Parathyroid adenoma (tissue), 2 donors: Measurements from ENCODE around the gene NXPH3.
A peak's percentile ranks its signal among the peaks of the same experiment; 100 is the strongest.

Experiments used
- H2AFZ ChIP-seq: fragments of 300-600 bp; sonication (generic); one replicate; pipeline ENCODE4 v1.7.0; 2017; ENCODE audit warnings: antibody characterized with exemption, mild to moderate bottlenecking
- H3K27ac ChIP-seq: fragments of 300-600 bp; sonication (generic); one replicate; pipeline ENCODE4 v1.7.0; 2017
- H3K27me3 ChIP-seq: fragments of 300-600 bp; sonication (generic); one replicate; pipeline ENCODE4 v1.7.0; 2017; ENCODE audit warnings: low read length; ENCODE audit not compliant: control insufficient read depth, insufficient read depth
- H3K36me3 ChIP-seq: fragments of 300-600 bp; sonication (generic); one replicate; pipeline ENCODE4 v1.7.0; 2017; ENCODE audit warnings: low read length; ENCODE audit not compliant: control insufficient read depth, insufficient read depth
- H3K4me1 ChIP-seq: fragments of 300-600 bp; sonication (generic); one replicate; pipeline ENCODE4 v1.7.0; 2017; ENCODE audit warnings: control low read depth
- H3K4me2 ChIP-seq: fragments of 300-600 bp; sonication (generic); one replicate; pipeline ENCODE4 v1.7.0; 2017; ENCODE audit warnings: low read length
- H3K4me3 ChIP-seq: fragments of 300-600 bp; sonication (generic); one replicate; pipeline ENCODE4 v1.7.0; 2017; ENCODE audit warnings: low read depth, low read length
- H3K79me2 ChIP-seq: fragments of 300-600 bp; sonication (generic); one replicate; pipeline ENCODE4 v1.7.0; 2017; ENCODE audit warnings: control low read depth
- H3K9ac ChIP-seq: fragments of 300-600 bp; sonication (generic); one replicate; pipeline ENCODE4 v1.7.0; 2017; ENCODE audit warnings: mild to moderate bottlenecking
- H3K9me3 ChIP-seq: fragments of 300-600 bp; sonication (generic); one replicate; pipeline ENCODE4 v1.7.0; 2017; ENCODE audit warnings: low read length; ENCODE audit not compliant: control insufficient read depth
- TF ChIP-seq, protein P1 (sequence below): fragments of 300-600 bp; sonication (generic); IDR thresholded peaks from one replicate; pipeline ENCODE4 v1.7.0; 2017; ENCODE audit warnings: antibody characterized with exemption, mild to moderate bottlenecking
- donor health status: primary hyperparathyroidism.

The NXPH3 gene

DNA sequence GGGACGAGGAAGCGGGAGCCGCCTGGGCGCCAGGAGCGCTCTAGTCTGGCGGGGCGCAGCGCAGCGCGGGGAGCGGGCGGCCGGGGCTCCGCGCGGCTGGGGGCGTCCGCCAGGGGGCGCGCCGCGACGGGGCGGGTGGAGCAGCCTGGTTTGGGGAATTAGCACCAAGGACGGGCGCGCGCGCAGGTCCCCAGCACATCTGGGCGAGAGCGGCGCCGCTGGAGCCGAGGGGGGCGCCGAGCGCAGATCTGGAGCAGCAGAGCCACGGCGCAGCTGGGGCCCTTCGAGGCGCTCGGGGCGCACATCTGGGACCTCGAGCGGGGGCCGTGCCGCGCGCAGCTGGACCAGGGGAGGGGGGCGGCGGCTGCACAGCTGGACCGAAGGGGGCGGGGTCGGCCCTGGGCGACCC, at the start of gene NXPH3:
Gene NXPH3 (plus strand): TSS at position 193 of the 409 bp plus-strand sequence. CDS start 349 bp downstream, outside the sequence.
- no peaks in the 10 kb centered on the region for H3K9me3 ChIP-seq
- peak within 1 kb of the TSS; percentile 97 for H3K4me2 ChIP-seq
- H3K9ac ChIP-seq = no peak within 1 kb of the TSS
- H3K27me3 ChIP-seq = no peaks in the 10 kb centered on the region
- H3K36me3 ChIP-seq = no peaks in the 10 kb centered on the region
- H3K4me3 ChIP-seq = peak within 1 kb of the TSS; percentile 78
- H2AFZ ChIP-seq = peak within 1 kb of the TSS; percentile 40
- no peaks in the 10 kb centered on the region for H3K4me1 ChIP-seq
- TF ChIP-seq, protein P1, sequence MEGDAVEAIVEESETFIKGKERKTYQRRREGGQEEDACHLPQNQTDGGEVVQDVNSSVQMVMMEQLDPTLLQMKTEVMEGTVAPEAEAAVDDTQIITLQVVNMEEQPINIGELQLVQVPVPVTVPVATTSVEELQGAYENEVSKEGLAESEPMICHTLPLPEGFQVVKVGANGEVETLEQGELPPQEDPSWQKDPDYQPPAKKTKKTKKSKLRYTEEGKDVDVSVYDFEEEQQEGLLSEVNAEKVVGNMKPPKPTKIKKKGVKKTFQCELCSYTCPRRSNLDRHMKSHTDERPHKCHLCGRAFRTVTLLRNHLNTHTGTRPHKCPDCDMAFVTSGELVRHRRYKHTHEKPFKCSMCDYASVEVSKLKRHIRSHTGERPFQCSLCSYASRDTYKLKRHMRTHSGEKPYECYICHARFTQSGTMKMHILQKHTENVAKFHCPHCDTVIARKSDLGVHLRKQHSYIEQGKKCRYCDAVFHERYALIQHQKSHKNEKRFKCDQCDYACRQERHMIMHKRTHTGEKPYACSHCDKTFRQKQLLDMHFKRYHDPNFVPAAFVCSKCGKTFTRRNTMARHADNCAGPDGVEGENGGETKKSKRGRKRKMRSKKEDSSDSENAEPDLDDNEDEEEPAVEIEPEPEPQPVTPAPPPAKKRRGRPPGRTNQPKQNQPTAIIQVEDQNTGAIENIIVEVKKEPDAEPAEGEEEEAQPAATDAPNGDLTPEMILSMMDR = peak; percentile 10
- H3K27ac ChIP-seq = no peak within 1 kb of the TSS
- no peaks in the 10 kb centered on the region for H3K79me2 ChIP-seq

DNA sequence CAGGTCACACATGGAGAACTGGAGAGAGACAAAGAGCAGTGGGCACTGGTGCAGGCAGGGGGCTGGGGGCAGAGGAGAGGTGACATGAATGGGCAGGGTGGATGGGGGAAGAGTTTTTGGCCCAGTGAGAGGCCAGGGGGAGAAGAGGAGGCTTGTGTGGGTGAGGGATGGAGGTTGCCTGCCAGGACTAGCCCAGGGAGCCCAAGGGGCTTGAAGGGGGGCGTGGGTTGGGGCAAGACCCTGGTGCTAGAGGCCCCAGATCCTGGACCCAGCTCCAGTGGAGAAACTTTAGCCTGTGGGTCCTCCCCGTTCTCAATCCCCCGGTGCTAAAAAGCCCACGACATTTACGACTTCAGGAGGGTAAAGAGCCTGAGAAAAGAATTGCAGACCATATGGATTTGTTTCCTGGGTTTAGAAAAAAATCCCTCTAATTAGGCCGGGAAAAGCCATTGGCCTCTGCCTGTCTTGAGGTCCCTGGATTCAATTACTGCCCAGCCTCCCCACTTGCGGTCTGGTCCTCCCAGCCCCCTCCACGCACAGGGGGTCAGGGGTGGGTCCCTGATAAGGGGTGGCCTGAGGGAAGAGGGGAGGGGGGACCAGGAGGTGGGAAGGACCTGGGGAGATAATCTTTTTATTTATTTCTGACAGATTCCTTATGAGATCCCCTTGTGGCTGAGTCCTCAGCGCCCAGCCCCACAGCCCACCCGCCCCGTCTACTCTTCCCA, 47.6 kb upstream of the NXPH3 start:
- Histone ChIP-seq H2AFZ (no peak overlapping the region), H3K27me3 (no peaks in the 10 kb centered on the region), H3K4me1 (no peaks in the 10 kb centered on the region), H3K79me2 (no peaks in the 10 kb centered on the region), H3K9ac (no peak overlapping the region), H3K27ac (no peak overlapping the region), H3K9me3 (no peaks in the 10 kb centered on the region), H3K36me3 (no peaks in the 10 kb centered on the region), H3K4me3 (no peak overlapping the region), H3K4me2 (no peak overlapping the region)
- TF ChIP-seq, protein P1 = no peak

DNA sequence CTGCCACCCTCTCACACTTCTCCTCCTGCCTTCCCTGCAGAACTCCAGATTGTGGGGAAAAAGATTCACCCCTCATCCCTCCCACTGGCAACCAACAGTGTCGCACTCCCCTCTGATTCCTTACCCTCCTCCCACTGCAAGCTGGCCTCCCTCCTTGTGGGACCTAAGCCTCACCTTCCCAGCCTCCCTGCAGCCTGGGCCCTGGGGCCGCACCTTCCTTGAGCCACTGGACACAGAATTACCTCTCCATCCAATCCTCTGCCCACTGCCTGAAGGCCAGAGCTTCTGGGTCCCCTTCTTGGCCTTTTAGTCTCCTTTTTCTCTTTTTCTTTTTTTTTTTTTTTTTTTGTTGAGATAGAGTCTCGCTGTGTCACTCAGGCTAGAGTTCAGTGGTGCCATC, 46.7 kb upstream of the NXPH3 start:
- H3K36me3 ChIP-seq = no peaks in the 10 kb centered on the region
- H3K4me2 ChIP-seq = no peak overlapping the region
- H3K4me1 ChIP-seq = no peaks in the 10 kb centered on the region
- no peak overlapping the region for H2AFZ ChIP-seq
- H3K9me3 ChIP-seq = no peaks in the 10 kb centered on the region
- H3K79me2 ChIP-seq = no peaks in the 10 kb centered on the region
- TF ChIP-seq, protein P1 = no peak
- H3K4me3 ChIP-seq = no peak overlapping the region
- H3K9ac ChIP-seq = no peak overlapping the region
- no peak overlapping the region for H3K27ac ChIP-seq
- no peaks in the 10 kb centered on the region for H3K27me3 ChIP-seq

DNA sequence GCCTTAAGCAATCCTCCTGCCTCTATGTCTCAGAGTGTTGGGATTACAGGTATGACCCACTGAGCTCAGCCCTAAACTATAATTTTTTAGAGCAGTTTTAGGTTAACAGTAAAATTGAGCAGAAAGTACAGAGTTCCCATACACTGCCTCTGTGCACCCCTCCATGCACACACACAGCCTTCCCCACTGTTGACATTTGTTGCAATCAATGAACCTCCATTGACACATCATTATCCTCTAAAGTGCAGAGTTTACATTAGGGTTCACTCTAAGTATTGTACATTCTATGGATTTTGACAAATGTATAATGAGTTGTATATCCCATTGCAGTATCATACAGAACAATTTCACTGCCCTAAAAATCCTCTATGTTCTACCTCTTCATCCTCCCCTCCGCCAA, 45.6 kb upstream of the NXPH3 start:
- Histone ChIP-seq H3K4me2 (no peak overlapping the region), H3K4me3 (no peak overlapping the region), H3K36me3 (no peaks in the 10 kb centered on the region), H3K9ac (no peak overlapping the region), H3K4me1 (no peaks in the 10 kb centered on the region), H3K27ac (no peak overlapping the region), H3K27me3 (no peaks in the 10 kb centered on the region), H3K79me2 (no peaks in the 10 kb centered on the region), H2AFZ (no peak overlapping the region), H3K9me3 (no peaks in the 10 kb centered on the region)
- TF ChIP-seq, protein P1 = no peak

DNA sequence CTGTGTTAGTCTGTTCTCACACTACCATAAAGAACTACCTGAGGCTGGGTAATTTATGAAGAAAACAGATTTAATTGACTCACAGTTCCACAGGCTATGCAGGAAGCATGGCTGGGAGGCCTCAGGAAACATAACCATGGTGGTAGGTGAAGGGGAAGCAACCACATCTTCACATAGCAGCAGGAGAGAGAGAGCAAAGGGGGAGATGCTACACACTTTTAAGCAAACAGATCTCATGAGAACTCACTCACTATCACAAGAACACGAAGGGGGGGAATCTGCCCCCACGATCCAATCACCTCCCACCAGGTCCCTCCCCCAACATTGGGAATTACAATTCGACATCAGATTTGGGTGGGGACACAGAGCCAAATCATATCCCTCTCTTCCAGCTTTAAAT, 31.8 kb upstream of the NXPH3 start:
- Histone ChIP-seq H2AFZ (no peak overlapping the region), H3K36me3 (no peaks in the 10 kb centered on the region), H3K79me2 (no peaks in the 10 kb centered on the region), H3K9me3 (no peaks in the 10 kb centered on the region), H3K4me3 (no peak overlapping the region), H3K9ac (no peak overlapping the region), H3K27ac (no peak overlapping the region), H3K4me2 (no peak overlapping the region), H3K27me3 (no peaks in the 10 kb centered on the region), H3K4me1 (no peaks in the 10 kb centered on the region)
- TF ChIP-seq, protein P1 = no peak
